GM19452 (cell line): Measurements from ENCODE around the gene FAM187B.
"Not testable (repeated sequence)": the region's sequence is repeated elsewhere in the genome, so short reads cannot be mapped to it uniquely, and the experiment has no call there.

Experiments
- ATAC-seq: cut with Tn5 transposase; IDR thresholded peaks from one replicate; pipeline ENCODE4 v1.9.1; 2021; ENCODE audit not compliant: unreplicated experiment

Gene FAM187B

DNA sequence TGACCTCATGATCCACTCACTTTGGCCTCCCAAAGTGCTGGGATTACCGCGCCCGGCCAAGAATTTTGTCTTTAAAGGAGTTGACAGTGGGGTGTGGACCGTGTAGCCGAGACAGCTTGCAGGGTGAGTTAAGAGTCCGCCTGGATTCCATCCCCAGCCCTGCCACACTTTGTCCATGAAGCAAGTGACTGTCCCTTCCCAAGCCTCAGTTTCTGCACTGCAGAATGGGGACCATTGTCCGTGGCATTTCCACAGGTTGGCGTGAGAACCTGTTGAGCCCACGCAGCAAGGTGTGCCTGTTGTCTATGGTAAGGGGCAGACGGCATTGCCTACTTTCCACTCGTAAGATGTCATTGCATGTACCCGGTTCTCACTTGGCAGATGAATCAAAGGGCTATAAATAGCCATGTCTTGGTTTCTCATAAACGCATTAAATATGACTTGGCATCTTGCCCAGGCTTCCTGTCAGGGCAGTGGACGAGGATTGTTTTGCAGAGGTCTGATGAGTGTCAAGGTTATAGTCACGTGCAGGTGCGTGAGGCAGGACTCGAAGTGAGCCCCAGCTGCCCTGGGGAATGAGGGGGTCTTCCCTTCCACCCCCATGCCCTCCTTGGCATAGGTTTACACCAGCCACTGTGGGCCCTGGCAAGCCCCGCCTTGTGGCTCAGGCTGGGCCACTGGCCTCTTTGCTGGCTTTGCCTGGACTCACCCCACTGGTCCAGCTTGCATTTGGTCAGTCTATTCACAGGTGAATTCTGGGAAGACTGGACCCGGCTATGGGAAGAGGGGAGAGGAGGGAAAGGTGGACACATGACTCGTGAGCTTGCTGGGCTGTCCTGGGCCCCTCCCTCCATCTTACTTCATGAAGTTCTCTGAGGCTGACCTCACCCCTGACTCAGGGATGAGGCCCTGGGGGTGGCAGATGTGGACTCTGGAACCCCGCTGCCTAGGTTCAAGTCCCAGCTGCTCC, 14.6 kb downstream of the FAM187B start:
- peak; percentile 57 for ATAC-seq

DNA sequence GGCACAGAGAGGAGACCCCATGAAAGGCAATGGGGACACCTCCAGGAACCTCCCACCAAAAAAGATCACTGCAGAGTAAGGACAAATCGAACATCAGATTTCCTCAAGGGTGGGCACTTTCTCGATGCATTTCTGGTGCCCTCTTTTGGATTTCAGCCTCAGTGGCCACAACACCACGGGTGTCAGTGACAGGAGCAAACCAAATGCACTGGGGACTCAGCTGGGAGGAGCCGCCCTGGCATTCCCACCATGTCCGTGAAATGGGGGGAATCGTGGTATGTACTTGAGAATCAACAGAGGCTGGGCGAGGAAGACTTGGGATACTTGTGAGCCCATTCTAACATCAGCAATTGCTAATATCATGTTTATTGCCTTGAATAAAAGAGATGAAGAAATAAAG, 16.3 kb downstream of the FAM187B start:
- ATAC-seq, result no peak

DNA sequence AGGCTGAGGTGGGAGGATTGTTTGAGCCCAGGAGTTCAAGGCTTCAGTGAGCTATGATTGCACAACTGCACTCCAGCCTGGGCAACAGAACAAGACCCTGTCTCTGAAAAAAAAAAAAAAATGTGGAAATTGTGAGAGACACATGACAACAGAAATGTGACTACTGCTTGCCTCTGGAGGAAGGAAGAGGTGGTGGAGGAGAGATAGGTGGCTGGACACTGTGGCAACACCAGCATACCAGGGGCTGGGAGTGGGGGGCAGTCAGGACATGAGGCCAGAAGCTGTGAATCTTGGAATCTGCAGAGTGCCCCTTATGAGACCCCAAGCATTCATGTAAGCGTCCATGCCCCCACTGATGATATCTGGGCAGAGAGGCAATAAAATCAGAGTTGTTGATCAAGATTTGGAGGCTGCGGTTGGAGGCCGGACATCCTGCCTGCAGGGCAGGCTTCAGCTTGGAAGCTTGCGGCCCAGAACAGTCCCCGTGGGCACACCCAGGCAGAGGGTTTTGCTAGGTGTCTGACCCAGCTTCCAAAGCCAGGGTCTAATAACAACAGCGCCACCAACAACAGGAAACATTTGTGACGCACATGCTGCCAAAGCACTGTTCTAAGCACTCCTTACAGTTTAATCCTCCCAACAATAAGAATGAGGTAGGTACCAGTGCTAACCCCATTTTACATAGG, 16.9 kb downstream of the FAM187B start:
- no peak for ATAC-seq

DNA sequence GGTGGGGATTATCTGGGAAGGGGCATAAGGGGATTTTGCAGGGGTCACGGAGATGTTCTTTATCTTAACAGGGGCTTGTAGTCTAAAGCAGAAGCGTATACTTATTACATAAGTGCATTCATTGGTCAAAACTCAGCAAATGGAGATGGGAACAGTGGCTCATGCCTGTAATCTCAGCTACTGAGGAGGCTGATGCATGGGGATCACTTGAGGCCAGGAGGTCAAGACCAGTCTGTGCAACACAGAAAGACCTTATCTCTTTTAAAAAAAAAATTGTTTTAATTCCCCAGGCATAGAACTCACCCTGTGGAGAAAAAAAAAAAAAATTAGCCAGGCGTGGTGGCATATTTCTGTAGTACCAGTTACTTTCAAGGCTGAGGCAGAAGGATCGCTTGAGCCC, 18.9 kb downstream of the FAM187B start:
- no peak for ATAC-seq

DNA sequence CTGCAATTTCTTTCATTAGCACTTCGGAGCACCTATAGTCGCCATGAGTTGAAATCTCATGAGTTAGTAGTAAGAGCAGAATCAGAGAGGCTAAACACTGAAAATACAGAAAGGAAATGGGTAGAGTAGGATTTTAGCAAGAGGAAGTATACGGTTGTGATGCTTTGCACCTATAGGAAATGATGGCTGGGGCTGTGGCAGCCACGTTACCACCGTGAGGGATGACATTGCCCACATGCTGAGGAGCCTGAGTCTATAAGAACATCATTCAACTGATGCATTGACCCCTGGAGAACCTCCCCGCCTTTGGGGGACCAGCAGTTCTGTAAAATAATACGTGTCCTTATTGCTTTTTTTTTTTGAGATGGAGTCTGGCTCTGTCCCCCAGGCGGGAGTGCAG, 20.4 kb downstream of the FAM187B start:
- no peak for ATAC-seq

DNA sequence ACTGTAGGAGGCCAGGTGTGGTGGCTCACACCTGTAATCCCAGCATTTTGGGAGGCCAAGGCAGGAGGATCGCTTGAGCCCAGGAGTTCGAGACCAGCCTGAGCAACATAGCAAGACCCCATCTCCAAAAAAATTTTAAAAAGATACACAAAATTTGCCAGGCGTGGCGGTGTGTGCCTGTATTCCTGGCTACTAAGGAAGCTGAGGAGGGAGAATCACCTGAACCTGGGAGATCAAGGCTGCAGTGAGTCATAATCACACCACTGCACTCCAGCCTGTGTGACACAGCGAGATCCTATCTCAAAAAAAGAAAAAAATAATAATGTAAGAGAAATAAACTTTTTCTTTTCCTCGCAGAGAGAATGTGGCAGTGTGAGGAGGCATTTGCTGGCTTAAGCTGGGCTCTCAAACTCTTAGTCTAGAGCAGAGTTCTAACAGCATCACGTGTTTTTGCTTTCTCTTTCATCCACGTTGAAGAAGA, 21.1 kb downstream of the FAM187B start:
- no peak for ATAC-seq

DNA sequence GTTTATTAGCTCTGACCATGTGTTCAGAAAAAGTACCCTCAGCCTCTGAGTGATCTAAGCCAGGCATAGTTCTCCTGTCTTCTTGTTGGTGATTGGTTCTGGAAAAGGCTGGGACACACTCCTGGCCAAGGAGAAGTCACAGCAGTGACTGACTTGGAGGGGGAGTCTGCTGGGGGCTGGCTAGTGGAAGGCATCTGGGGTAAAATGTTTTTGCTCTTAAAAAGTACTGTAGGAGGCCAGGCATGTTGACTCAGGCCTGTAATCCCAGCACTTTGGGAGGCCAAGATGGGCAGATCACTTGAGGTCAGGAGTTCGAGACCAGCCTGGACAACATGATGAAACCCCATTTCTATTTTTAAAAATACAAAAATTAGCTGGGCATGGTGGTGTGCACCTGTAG, 21.7 kb downstream of the FAM187B start:
- no peak for ATAC-seq

DNA sequence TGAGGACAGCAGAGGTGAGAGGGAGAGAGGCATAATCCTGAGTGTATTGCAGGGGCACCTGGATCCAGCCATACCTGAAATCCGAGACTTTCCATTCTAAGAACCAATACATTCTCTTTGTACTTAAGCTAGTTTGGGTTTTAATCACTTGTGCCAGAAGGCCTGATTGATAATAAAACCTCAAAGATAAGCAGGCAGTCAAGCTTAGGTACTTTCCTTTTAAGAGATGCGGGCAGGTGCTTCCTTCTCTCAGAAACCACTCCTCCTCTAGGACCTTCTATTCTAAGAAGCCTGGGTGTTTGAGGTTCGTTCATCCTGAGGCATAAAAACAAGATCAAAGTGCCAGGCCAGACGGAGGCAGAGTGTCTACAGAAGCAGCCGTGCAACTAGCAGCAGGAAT, 22.2 kb downstream of the FAM187B start:
- ATAC-seq, result no peak

DNA sequence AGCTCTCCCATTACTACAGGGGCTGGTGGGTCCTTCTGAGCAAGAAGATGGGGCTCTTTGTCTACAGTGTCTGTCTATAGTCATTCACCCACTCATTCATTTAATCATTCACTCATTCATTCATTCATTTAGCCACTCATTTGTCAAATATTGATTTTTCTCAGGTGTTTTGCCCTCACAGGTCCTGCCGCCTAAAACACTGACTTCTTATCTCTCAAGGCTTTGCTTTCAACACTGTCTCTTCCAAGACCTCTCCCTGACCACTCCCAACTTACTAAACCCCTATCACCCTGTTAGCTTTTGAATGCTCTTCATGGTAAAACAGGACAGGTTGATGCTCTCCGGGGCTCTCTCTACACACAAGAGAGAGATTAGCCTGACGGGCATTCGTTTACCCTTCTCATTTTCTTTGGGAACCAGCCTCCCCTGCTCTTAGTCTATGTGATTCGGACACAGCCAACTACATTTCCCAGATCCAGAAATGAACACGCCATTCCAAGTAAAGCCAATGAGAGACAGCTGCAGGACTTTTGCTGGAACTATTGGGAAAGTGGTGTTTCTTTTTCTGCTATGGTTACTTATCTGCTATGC, 22.7 kb downstream of the FAM187B start:
- ATAC-seq, result peak; percentile 20

DNA sequence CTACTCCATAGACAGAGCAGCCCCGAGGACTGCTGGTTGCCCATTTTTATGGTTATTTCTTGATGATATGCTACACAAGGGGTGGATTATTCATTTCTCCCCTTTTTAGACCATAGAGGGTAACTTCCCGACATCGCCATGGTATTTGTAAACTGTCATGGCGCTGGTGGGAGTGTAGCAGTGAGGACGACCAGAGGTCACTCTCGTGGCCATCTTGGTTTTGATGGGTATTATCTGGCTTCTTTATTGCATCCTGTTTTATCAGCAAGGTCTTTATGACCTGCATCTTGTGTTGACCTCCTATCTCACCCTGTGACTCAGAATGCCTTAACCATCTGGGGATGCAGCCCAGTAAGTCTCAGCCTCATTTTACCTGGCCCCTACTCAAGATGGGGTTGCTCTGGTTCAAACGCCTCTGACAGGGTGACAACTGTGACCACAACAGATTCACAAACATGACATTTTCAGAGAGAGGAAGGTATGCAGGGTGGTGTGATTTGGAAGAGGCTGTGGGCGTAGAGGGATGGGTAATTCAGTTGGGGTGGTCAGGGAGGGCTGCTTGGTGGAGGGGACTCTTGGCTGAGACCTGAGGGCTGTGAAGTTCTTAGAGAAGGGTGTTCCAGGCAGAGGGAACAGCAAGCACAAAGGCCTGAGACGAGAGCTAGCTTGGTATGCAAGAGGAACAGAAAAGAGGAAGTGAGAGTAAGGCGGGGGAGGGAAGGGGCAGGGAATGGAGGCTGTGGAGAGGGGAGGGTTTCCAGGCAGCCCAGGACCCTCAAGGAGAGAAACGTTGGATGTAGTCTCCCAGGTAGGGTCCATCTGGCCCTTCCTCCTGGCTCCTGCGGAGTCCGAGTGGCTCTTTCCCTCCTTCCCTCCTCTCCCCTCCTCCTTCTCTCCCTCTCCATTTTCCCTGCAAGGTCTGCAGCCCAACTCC, 23.5 kb downstream of the FAM187B start:
- ATAC-seq, result peak; percentile 69

DNA sequence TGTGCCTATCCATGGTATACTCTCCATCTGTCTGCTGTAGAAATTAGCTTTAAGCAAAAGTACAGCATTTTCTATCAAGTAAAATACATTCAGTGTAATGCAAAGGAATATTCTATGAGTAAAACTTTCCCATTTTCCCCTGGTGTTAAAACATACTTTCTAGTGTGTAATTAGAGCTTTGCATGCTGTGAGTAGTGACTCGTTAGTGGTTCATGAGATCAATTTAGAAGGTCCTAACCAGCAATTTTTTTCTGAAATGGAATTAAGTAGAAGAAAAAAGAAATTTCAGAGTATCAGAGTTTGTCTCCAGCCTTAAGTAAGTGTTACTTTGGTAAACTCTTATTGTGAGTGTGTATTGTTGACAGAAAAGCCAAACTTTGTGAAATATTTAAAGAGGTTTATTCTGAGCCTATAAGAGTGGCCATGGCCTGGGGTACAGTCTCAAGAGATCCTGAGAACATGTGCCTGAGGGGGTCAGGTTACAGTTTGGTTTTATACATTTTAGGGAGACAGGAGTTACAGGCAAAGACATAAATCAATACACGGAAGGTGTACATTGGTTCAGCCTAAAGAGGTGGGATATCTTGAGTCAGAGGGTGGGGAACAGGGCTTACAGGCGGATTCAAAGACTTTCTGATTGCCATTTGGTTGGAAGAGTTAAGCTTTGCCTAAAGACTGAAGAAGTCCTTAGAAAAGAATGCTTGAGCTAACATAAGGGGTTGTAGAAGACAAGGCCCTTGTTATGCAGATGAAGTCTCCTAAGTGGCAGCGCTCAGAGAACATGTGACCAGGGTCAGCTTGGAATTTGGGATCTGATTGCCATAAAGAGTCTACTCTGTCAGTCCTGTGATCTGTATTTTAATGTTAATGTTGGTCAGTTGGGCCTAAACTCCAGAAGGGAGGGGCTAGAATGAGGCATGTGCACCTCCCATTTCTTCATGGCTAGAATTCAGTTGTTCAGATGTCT, 25.5 kb downstream of the FAM187B start:
- ATAC-seq, result no peak

DNA sequence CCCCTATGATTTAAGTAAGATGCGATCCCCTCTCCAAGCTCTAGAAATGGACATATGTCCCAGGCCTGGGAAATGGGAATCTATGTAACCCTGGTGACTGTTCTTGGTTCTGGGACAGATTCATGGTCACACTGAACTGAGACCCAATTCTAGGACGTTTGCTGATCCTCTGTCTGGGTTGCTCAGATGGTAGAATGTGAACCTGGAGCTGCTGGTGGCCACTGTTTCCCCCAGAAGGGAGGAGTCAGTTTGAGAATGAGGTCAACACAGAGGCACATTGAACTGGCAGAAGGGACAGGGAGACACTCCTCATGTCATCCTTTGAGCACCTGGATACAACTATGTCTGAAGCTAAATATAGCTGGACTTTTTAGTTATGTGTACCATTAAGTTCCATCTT, 29.1 kb downstream of the FAM187B start:
- no peak for ATAC-seq

DNA sequence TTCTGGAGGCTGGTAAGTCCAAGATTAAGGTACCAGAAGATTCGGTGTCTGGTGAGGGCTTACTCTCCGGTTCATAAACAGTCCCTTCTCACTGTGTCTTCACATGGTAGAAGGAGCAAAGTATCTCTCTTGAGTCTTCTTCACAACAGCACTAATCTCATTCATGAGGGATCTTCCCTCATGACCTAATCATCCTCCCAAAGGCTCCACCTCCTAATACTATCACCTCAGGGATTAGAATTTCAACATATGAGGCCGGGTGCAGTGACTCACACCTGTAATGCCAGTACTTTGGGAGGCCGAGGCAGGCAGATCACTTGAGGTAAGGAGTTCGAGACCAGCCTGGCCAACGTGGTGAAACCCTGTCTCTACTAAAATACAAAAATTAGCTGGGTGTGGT, 31.7 kb downstream of the FAM187B start:
- not testable (repeated sequence) for ATAC-seq

DNA sequence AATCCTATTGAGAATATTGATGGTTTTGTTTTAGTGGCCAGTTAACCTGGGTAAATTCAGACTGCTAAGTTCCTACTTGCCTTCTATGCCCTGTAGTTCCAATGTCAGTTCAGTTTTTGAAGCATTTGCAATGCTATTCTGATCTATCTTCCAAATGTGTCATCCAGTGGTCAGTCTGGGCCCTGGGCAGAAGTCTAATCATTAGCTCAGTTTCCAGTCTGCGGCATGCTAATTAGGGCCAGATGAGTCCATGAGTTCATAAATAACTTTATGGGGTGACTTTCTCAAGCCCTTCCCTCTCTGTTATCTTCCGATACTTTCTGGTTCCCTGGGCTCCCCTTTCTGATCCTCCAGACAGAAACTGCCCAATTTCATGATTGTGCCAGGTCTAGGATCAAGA, 32.7 kb downstream of the FAM187B start:
- ATAC-seq, result no peak

DNA sequence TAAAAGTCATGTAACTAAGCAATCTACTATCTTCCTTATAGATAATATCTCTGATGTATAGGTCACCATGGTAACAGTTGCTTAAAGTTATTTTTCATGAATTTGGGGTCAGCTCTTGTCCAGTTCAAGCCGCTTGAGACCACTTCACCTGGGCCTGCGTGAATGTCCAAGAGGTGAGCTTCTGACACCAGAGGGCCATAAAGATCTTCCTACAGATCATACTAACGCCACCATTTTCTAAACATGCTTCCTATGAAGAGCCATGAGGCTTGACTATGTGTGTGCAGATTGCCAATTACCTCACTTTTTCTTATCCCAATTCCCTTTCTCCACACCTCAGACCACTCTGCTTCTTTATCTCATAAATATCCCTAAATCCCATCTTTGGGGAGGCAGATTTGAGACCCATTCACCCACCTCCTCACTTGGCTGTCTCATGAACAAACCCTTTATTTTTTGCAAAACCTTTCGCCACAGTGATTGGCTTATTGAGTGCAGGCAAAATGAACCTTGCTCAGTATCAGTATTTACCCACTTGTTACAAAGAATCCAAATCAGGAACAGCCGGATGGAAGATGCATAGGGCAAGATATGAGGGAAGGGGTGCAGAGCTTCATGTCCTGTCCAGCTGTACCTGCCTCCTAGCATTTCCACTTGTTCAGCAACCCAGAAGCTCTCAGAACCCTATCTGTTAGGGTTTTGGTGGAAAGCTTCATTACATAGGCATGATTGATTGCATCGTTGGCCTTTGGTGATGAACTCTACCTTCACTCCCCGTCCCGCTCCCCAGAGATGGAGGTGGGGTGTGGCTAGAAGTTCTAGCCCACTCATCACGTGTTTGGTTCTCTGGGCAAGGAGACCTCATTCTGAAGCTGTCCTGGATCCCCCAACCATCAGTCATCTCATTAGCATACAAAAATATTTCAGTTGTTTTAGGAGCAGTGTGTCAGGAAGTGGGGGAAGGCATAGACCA, 34.2 kb downstream of the FAM187B start:
- ATAC-seq, result no peak

DNA sequence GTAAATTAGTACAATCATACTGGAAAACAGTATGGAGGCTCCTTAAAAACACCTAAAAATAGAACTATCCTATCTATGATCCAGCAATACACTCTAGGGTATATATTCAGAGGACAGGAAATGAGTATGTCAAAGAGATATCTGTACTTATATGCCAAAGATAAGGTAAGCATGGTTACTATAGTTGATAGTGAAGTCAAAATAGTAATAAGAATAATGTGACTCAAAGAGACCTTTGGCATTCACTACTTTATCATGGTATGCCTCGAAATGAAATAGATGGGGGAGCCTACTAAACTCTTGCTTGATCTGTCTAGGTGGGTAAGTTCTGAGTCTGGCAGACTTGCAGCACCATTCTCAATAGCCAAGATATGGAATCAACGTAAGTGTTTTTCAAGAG, 43.7 kb downstream of the FAM187B start:
- no peak for ATAC-seq

DNA sequence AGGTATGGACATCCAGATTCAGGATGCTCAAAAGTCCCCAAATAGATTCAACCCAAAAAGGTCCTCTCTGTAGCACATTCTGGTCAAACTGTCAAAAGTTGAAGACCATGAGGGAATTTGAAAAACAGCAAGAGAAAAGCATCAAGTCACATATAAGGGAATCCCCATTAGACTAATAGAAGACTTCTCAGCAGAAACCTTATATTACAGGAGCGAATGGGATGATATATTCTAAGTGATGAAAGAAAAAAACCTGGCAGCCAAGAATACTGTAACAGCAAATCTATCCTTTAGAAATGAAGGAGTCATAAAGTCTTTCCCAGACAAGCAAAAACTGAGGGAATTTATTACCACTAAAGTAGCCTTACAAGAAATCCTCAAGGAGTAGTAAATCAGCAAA, 44.3 kb downstream of the FAM187B start:
- ATAC-seq, result no peak

DNA sequence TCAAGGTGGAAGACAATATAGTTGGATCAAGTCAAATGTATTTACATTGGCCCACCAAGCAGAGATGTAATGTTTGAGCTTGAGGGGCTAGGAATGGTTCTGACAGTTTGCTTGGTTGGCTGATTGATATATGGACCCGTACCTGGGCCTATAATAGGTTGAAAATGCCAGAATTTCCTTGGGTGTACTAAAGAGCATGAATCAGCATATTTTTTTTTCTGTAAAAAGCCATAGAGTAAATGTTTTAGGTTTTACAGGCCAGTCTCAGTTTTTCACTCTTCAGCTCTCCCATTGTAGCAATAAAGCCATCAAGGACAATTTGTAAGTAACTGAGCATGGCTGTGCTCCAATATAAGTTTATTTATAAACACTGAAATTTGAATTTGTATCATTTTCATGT, 47.2 kb downstream of the FAM187B start:
- no peak for ATAC-seq
